HG03108 (cell line): ENCODE data around the gene CRB1.
"Not testable (repeated sequence)": the region's sequence is repeated elsewhere in the genome, so short reads cannot be mapped to it uniquely, and the experiment has no call there.

Experiments
- ATAC-seq: cut with Tn5 transposase; IDR thresholded peaks from one replicate; pipeline ENCODE4 v1.9.1; 2021; ENCODE audit warnings: moderate library complexity; ENCODE audit not compliant: unreplicated experiment

CRB1 gene

GRCh38 chr1:197453376-197454058 is 185.5 kb downstream of the CRB1 start:
- no peak for ATAC-seq

DNA sequence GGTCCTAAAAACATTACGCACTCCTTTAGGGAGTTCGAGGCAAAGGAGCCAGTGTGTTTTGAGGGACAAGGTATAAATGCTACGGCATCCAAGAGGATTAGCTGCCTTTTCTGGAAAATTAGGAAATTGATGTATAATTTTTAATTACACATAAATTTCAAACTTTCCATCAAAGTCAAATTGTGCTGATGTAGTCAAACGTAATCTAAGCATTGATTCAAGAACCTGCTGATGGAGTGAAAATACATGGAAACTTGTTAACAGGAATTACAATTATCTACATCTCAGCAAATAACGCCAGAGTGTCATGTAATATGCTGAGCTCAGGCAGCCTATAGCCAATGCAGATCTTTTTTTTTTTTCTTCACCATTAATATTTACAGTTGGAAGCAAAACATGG is 194.5 kb downstream of the CRB1 start:
- ATAC-seq: no peak

GRCh38 chr1:197463142-197463541 is 195.1 kb downstream of the CRB1 start:
- ATAC-seq: no peak

- no peak for ATAC-seq
These were observed 196.0 kb downstream of the CRB1 start for GRCh38 chr1:197464044-197464443.

GRCh38 chr1:197465528-197466327 is 197.7 kb downstream of the CRB1 start:
- ATAC-seq: no peak

GRCh38 chr1:197466813-197467212 is 198.8 kb downstream of the CRB1 start:
- no peak for ATAC-seq

- no peak for ATAC-seq
These were observed 199.8 kb downstream of the CRB1 start for GRCh38 chr1:197467881-197468280.

DNA sequence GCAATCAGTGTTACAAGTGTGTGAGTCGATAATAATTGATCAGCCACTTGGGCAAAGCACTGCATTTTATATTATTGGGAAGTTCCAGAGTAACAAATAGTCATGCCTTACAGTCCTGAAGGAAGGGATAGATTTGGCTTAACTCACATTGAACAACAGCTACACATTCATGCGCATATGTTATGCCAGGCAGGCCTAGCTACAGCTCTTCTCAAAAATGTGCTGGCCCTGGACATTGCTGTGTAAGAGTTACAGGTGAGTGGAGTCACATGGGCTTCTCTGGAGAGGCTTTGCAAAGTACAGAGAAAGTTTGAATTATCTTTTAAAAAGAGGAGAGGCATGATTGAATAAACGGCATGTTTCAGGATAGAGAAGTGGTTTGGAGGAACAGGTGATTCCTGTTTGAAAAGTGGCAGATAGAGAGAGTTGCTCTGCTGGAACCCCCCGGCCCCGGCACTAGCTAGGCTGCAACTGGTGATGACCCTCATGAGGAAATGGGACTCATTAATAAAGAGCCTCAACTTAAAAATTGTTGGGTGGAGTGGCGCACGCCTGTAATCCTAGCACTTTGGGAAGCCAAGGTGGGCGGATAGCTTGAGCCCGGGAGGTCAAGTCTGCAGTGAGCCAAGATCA is 200.6 kb downstream of the CRB1 start:
- ATAC-seq: no peak

DNA sequence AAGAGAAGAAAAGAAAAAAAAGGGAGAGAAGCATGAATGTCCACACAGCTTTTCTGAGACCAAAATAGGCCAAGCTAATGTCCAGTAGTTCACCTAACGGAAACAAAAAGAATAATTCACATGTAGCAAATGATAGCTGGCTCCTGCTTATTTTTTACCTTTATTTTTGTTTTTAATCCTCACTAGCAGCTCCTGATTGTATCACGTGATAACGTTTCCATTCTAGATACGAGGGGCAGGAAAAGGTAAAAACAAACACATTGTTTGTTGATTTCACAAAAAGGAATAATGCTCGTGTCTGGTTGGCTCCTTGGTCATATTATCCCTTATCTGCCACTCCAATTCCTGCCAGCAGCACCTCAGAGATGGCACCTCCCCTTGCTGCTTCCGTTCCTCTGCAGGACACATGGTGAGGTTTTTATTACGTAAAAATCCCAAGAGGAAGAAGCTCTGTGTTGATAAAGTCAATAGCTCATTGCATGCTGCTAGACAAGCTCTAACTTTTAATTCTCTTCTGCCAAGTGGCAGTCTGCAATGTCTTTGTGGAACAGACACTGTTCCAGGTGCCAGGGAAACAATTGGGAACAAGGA is 201.7 kb downstream of the CRB1 start:
- ATAC-seq: no peak

- no peak for ATAC-seq
These were observed 202.3 kb downstream of the CRB1 start for GRCh38 chr1:197470330-197470729.

GRCh38 chr1:197471248-197471985 is 203.4 kb downstream of the CRB1 start:
- no peak for ATAC-seq

GRCh38 chr1:197472141-197472540 is 204.1 kb downstream of the CRB1 start:
- ATAC-seq: no peak

DNA sequence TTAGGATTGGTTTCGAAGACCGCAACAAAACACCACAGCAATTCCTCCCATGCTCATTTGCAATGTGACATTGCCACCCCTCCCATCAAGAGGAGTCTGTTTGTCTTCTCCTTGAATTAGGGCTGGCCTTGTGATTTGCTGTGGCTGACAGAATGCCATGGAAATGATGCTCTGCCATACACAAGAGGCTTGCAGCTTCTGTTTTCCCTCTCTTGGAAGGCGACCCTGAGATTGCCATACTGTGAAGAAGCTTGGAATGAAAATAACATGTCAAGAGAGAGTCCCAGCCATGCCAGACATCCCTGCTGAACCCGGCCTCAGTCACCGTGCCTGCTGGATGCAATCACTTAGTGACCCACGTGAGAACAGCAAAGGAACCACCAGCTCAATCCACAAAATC is 212.4 kb downstream of the CRB1 start:
- no peak for ATAC-seq

- peak; percentile 68 for ATAC-seq
These were observed 213.0 kb downstream of the CRB1 start for GRCh38 chr1:197481101-197481500.

DNA sequence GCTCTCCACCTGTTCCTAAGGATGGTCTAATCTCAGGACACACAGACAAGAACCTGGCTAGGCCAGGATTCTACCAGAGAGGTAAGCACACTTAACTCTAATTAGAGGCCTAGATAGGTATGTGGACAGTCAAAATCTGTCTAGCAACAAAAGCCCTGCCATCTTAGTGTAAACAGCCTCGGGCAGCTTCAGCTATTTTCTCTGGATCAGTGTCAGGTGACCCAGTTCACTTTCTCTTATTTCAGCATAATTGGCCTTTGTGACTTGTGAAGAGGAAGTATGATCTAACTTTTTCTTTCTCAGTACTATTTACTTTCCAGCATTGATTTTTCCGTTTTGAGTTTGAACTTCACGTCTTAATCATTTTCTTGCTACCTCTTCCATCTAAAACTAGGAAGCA is 217.7 kb downstream of the CRB1 start:
- no peak for ATAC-seq

- no peak for ATAC-seq
These were observed 218.9 kb downstream of the CRB1 start for GRCh38 chr1:197486946-197487345.

GRCh38 chr1:197491505-197491904 is 223.5 kb downstream of the CRB1 start:
- ATAC-seq: not testable (repeated sequence)

DNA sequence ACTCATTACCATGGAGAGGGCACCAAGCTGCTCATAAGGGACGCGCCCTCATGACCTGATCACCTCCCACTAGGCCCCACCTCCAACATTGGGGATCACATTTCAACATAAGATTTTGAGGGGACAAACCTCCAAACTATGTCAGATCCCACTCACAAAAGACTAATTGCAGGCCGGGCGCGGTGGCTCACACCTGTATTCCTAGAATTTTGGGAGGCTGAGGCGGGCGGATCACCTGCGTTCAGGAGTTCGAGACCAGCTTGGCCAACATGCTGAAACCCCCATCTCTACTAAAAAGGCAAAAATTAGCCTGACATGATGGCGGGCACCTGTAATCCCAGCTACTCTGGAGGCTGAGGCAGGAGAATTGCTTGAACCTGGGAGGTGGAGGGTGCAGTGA is 228.7 kb downstream of the CRB1 start:
- ATAC-seq: no peak

GRCh38 chr1:197510691-197511378 is 242.8 kb downstream of the CRB1 start:
- no peak for ATAC-seq

GRCh38 chr1:197515421-197515820 is 247.4 kb downstream of the CRB1 start:
- no peak for ATAC-seq
